Uterus (tissue), 4 donors: ENCODE data around the gene CNOT6L. TPM values are rescaled to one million over a fixed set of nuclear protein-coding genes. Genes with fewer than 3 reads are reported as not detected.

Experiments used
- DNase-seq, 2 donors: peaks; one replicate each; pipeline ENCODE4 v3.0.0-alpha.2; 2019 to 2020
- H3K27ac ChIP-seq, 2 donors: fragments of 200-600 bp; sonication (generic); 1 replicate in 1 of 2; 2 replicates in 1 of 2; pipeline ENCODE4 v1.5.1; 2016 to 2018
- H3K27me3 ChIP-seq, 2 donors: fragments of 200-600 bp; sonication (generic); one replicate each; pipeline ENCODE4 v1.5.1; 2018 to 2019; ENCODE audit warnings: control low read depth in 1 of 2
- H3K36me3 ChIP-seq, 2 donors: fragments of 200-600 bp; sonication (generic); one replicate each; pipeline ENCODE4 v1.5.1; 2019; ENCODE audit warnings: control low read depth in 1 of 2
- H3K4me1 ChIP-seq, 2 donors: fragments of 200-600 bp; sonication (generic); one replicate each; pipeline ENCODE4 v1.5.1; 2018 to 2019; ENCODE audit warnings: control low read depth in 1 of 2
- H3K4me3 ChIP-seq, 2 donors: fragments of 200-600 bp; sonication (generic); 1 replicate in 1 of 2; 2 replicates in 1 of 2; pipeline ENCODE4 v1.5.1; 2018 to 2019; ENCODE audit warnings: mild to moderate bottlenecking in 1 of 2
- H3K9me3 ChIP-seq, 2 donors: fragments of 200-600 bp; sonication (generic); one replicate each; pipeline ENCODE4 v1.5.1; 2019; ENCODE audit warnings: control low read depth in 1 of 2
- POLR2A ChIP-seq, 2 donors: fragments of 450-650 bp; IDR thresholded peaks; one replicate each; pipeline ENCODE4 v1.6.1; 2016; ENCODE audit warnings: antibody characterized with exemption in 2 of 2, mild to moderate bottlenecking in 1 of 2, moderate library complexity in 1 of 2
- intact Hi-C: fragments of 100-400 bp; cut with DNase I; formaldehyde crosslinking; loops from one replicate; pipeline ENCODE4 v1.15.1; 2023; ENCODE audit warnings: low total_unique reads
- total RNA-seq, 4 donors: library from RNA; depleted of rRNA in 3 of 4; stranded (reverse); fragments of >200 nt in 3 of 4; gene quantifications; one replicate each; pipeline versions ENCODE4 v1.1.0 to v1.2.4, GENCODE V29; 2014 to 2023
- TF ChIP-seq, protein P1 (sequence below), 4 experiments: fragments of 200-600 bp in 2 of 4; fragments of 450-650 bp in 2 of 4; sonication (generic) in 2 of 4; IDR thresholded peaks; one replicate each; pipeline ENCODE4 v1.5.1; 2016 to 2019; ENCODE audit warnings: antibody characterized with exemption in 4 of 4, mild to moderate bottlenecking in 2 of 4, moderate library complexity in 1 of 4
- donor health status: DM: yes; HTN: yes; CAD: no.

CNOT6L gene
- total RNA-seq, 4 donors from 2014 or later, result 6.7 to 63.2 (median 45.9) TPM

DNA sequence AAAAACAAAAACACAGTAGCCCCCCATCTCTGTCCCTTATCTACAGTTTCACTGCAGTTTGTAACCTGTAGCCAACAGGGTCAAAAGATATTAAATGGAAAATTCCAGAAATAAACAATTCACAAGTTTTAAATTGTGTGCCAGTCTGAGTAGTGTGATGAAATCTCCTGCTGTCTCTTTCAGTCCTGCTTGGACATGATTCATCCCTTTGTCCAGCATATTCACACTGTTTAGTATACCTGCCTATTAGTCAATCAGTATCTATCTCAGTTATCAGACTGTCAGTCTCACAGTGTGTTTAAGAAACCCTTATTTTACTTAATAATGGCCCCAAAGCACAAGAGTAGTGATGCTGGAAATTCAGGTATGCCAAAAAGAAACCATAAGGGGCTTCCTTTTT lies 21.9 kb downstream of the CNOT6L start:
- Histone ChIP-seq H3K9me3 (no peaks in the 10 kb centered on the region), H3K4me1 (peaks cover 5 to 16% of the 10 kb centered on the region in 2 donors), H3K27ac (no peak overlapping the region), H3K27me3 (no peaks in the 10 kb centered on the region), H3K4me3 (no peak overlapping the region), H3K36me3 (no peaks in the 10 kb centered on the region)
- intact Hi-C loops, result no loop called here
- no peak for TF ChIP-seq POLR2A (IDR thresholded peaks at IDR 0.05)
- TF ChIP-seq, protein P1, sequence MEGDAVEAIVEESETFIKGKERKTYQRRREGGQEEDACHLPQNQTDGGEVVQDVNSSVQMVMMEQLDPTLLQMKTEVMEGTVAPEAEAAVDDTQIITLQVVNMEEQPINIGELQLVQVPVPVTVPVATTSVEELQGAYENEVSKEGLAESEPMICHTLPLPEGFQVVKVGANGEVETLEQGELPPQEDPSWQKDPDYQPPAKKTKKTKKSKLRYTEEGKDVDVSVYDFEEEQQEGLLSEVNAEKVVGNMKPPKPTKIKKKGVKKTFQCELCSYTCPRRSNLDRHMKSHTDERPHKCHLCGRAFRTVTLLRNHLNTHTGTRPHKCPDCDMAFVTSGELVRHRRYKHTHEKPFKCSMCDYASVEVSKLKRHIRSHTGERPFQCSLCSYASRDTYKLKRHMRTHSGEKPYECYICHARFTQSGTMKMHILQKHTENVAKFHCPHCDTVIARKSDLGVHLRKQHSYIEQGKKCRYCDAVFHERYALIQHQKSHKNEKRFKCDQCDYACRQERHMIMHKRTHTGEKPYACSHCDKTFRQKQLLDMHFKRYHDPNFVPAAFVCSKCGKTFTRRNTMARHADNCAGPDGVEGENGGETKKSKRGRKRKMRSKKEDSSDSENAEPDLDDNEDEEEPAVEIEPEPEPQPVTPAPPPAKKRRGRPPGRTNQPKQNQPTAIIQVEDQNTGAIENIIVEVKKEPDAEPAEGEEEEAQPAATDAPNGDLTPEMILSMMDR (IDR thresholded peaks at IDR 0.05), result no peak
- no peak for DNase-seq

DNA sequence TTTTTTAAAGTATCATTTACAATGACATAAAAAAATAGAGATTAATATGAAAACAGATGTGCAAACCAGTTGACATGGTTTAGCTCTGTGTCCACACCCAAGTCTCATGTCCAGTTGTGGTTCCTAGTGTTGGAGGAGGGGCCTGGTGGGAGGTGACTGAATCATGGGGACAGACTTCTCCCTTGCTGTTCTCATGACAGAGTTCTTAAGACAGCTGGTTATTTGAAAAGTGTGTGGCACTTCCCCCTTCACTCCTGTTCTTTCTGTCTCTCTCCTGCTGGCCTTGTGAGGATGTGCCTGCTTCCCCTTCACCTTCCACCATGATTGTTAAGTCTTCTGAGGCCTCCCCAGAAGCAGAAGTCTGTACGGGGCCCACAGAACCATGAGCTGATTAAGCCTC lies 23.8 kb downstream of the CNOT6L start:
- no peak for TF ChIP-seq POLR2A (IDR thresholded peaks at IDR 0.05)
- TF ChIP-seq, protein P1 (IDR thresholded peaks at IDR 0.05), result no peak
- no peak for DNase-seq
- H3K4me3 ChIP-seq, result no peak overlapping the region
- H3K4me1 ChIP-seq, result peaks cover 0 to 2% of the 10 kb centered on the region in 2 donors
- no peaks in the 10 kb centered on the region for H3K9me3 ChIP-seq
- no peaks in the 10 kb centered on the region for H3K36me3 ChIP-seq
- intact Hi-C loops, result no loop called here
- no peak overlapping the region for H3K27ac ChIP-seq
- H3K27me3 ChIP-seq, result no peaks in the 10 kb centered on the region

DNA sequence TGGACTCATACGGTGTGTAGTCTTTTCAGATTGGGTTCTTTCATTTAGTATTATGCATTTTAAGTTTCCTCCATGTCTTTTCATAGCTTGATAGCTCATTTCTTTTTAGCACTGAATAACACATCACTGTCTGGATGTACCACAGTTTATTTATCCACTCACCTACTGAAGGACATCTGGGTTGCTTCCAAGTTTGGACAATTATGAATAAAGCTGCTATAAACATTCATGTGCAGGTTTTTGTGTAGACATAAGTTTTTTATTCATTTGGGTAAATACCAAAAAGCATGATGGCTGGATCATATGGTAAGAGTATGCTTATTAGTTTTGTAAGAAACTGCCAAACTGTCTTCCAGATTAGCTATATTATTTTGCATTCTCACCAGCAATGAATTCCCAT lies 29.0 kb downstream of the CNOT6L start:
- Histone ChIP-seq H3K27me3 (no peaks in the 10 kb centered on the region), H3K27ac (no peak overlapping the region), H3K4me1 (no peaks in the 10 kb centered on the region), H3K9me3 (no peaks in the 10 kb centered on the region), H3K4me3 (no peak overlapping the region), H3K36me3 (no peaks in the 10 kb centered on the region)
- TF ChIP-seq, protein P1 (IDR thresholded peaks at IDR 0.05), result no peak
- no peak for TF ChIP-seq POLR2A (IDR thresholded peaks at IDR 0.05)
- intact Hi-C loops, result no loop called here
- DNase-seq, result no peak

DNA sequence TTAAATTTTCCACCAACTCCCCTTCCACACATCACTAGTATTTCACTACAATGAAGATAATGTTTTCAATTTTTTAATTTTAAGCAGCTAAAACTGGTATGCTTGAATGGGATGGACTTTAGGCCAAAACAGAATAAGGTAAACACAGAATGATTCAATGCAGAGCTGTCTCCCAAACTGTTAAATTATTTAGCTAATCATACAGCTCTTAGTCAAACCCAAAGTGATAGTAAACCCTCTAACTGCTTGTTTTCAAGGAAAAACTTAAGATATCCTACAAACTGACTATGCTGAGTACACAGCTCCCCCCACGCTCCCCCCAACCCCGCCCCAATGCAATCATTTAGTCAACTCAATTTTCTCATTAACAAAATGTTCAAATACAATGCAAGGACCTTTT lies 30.2 kb downstream of the CNOT6L start:
- TF ChIP-seq, protein P1 (IDR thresholded peaks at IDR 0.05), result no peak
- no peaks in the 10 kb centered on the region for H3K9me3 ChIP-seq
- intact Hi-C loops, result no loop called here
- DNase-seq, result no peak
- no peaks in the 10 kb centered on the region for H3K27me3 ChIP-seq
- no peaks in the 10 kb centered on the region for H3K36me3 ChIP-seq
- H3K4me1 ChIP-seq, result no peaks in the 10 kb centered on the region
- no peak overlapping the region for H3K4me3 ChIP-seq
- H3K27ac ChIP-seq, result no peak overlapping the region

DNA sequence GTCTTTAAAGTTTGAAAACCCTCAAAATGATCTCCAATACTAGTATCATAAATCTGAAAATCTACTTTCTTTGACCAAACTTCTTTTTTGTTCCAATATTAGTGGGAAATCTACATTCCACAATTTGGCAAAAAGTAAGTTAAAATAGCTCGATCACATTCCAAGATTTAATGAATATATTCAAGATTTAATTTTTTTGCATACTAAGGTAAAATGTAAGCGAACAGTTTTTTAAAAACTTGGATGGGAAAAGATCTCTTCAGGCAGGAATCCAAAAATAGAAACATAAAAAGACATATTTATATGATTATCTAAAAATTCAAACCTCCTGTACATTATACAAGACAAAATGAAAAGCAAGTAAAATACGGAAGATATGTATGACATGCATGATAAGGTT lies 31.2 kb downstream of the CNOT6L start:
- Histone ChIP-seq H3K36me3 (no peaks in the 10 kb centered on the region), H3K4me3 (no peak overlapping the region), H3K4me1 (no peaks in the 10 kb centered on the region), H3K27ac (no peak overlapping the region), H3K9me3 (no peaks in the 10 kb centered on the region), H3K27me3 (no peaks in the 10 kb centered on the region)
- intact Hi-C loops, result no loop called here
- DNase-seq, result no peak
- no peak for TF ChIP-seq POLR2A (IDR thresholded peaks at IDR 0.05)
- TF ChIP-seq, protein P1 (IDR thresholded peaks at IDR 0.05), result no peak
